RCC 7860 (cell line): ENCODE measurements around the gene TLCD3B.

ENCODE experiments used
- DNase-seq: peaks from one replicate; pipeline ENCODE4 v3.0.0-alpha.2; 2015; ENCODE audit warnings: low spot score
- FAIRE-seq: peaks from 2 replicates; lab custom pipeline; 2012; peaks lifted over from hg19 to GRCh38; lab: Jason Lieb, UNC

The TLCD3B gene

DNA sequence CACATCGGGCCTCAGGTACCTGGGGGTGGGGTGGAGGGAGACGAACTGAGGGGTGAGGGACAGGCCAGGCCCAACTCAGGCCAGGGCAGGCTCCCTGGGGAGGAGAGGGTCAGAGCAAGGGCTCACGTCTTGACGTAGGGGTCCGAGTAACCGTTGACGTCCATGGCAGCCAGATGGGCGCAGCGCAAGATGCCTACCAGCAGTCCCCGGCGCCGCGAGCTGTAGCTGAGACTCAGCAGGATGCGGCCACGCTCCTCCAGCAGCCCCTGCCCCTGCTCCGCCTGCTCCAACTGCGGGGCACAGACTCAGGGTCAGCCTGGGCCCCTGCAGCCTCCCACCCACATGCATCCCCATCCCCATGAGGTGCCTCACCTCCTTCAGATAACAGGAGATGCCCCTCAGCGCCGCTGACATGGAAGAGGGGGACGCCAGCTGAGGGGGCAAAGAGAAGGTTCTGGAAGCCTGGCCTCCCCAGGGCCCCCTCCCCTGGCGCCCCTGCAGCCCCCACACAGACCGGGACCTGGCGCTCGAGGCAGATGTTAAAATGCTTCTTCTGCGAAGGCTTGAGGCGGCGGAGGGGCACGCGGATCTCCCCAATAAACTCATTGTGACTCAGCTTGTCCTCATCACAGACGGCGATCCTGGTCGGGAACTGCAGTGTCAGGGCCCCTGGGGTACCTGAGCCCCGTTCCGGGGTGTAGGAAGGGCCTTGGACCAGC, 24.3 kb downstream of the TLCD3B start:
- no peak for DNase-seq
- no peak for FAIRE-seq

DNA sequence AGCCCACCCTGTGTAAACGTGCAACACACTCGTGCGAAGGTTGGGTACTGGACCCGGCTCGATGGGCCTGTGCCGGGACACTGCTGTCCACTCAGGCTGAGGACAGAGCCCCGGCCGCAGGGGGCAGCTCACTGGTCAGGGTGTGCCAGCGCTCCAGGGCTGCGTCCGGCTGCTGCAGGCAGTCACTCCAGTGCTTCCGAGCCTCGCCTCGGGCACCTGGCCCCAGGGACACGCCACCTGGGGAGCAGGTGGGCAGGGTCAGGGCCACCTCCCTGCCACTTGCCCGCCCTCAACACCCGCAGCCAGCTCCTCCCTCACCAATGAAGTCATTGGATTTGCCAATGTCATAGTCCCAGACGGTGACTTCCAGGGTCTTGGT, 25.0 kb downstream of the TLCD3B start:
- DNase-seq = no peak
- FAIRE-seq = no peak

DNA sequence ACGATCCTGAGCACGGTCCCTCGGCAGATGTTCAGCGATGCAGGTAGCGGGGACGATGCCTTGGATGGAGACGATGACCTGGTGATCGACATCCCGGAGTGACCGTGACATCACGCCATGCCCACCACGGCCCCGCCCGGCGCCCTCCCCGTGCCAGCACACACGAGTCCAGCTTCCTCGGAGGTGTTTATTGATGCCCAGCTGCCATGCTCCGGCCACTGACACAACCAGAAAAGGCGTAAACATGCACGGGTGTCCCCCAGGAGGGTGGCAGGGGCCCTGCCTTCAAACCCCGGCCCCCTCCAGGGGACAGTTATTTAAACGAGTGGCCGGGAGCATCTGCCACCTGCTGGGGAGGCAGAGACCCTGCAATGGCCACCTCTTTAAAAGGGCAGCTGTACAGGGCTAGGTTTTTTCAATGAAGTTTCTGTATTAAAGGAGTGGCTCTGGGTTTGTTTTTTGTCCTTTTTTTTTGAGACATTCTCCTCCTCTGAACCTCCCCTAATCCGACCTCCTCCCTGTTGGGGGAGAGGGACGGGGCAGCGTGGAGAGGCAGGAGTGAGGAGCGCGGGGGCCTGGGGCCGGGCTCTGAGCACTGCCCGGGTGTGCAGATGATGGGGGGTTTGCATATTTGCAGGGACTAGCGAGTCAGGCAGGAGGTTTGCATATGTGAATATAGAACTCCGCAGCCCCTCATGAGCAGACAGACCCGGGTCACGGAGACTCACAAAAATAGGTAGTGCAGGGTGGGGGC, 25.6 kb downstream of the TLCD3B start:
- FAIRE-seq = no peak
- peak; percentile 13 for DNase-seq

DNA sequence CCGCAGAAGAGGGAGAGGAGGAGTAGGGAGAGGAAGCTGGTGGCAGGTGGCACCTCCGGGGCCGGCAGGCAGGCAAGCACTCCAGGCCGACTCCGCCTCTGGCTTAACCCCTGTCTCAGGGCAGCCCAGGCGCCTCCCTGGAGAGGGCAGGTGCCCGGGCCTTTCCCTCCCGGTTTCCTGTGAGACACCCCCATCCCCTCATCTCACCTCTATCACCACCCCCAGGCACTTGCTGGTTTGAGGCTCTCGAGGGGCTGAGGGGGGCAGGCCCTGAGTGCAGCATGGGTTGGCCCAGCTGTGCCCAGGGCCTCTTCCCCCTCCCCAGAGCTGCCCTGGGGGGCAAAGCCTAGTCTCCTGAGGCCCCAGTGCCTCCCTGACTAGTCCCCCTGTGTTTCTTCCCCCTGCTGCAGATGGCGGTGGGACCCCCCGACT, 26.2 kb downstream of the TLCD3B start:
- no peak for FAIRE-seq
- DNase-seq = no peak

DNA sequence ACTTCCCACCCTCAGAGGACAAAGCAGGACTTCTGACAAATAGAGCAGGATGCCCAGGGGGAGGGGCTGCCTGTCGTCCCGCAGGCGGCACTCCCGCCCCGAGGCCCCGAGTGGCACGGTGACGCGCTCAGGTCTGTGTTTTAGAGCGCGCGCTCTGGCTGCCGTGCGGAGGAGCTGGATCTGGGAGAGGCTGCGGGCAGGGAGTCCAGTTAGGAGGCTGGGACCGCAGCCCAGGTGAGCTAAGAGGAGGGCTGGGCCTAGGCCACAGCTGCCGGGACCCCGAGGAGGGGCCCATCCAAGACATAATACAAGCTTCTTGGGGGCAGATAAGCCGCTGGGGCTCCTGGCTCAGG, 26.7 kb downstream of the TLCD3B start:
- FAIRE-seq (no peak), DNase-seq (no peak)

DNA sequence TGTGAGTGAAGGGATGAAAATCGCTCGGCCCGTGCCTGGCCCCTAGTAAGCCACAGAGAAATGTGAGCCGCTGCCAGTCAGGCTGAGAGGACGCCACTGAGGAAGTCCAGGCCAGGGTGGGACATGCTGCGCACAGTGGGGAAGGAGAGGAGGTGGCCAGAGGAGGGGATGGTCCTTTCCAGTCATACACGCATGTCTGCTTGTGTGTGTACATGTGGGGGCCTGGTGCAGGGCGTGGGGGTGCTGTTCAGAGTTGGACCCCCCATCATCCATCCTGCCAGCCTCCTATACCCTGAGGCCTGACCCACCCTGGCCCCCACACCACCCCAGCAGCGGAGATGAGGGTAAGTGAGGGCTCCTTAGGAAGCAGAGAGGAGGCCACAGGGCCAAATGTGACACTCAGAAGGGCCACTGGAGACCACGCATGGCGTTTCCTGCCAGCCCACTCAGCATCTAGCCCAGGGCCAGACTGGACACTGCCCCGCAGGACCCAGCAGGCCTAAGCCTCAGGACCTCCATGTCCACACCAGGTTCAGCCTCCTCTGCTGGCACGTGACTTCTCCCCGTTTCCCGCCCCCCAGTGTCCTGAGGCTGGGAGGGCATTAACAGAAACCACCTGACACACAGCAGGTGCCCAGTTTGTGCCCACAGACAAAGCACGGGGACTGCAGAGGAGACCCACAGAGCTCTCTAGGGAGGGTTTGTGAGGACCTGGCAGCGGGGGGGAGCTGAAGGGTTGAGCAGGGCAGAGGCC, 27.2 kb downstream of the TLCD3B start:
- FAIRE-seq (no peak), DNase-seq (no peak)

DNA sequence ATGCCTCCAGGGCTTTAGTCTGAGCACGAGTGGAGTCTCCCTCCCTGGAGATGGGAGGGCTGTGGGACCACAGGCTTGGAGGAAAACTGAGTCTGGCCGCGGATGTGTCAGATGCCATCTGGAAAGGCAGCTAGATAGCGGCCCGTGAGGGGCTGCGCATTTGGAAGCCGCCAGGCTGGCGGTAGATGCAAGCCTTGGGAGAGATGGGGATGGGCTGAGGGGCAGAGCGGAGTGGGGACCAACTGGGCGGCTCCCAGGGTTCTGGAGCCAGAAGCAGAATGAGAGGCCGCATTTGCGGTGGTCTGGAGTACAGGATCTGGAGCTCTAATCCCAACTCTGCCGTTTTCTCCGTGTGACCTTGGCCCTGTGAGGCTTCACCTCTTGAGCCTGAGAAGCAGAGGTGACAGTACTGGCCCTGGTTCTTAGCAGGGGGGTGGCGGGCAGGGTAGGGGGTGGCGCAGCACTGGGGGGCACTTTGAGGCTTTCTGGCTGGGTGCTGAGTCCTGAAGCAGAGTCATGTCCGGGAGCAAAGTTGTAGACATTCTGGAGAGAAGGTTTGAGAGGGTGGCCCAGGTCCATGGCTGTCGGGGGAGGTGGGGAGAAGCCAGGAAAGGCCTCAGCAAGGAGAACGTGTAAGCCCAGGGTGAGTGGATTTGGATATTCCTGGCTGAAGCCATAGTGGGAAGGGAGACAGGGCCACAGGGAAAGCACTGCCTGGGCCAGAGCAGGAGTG, 28.3 kb downstream of the TLCD3B start:
- FAIRE-seq = no peak
- DNase-seq = no peak

DNA sequence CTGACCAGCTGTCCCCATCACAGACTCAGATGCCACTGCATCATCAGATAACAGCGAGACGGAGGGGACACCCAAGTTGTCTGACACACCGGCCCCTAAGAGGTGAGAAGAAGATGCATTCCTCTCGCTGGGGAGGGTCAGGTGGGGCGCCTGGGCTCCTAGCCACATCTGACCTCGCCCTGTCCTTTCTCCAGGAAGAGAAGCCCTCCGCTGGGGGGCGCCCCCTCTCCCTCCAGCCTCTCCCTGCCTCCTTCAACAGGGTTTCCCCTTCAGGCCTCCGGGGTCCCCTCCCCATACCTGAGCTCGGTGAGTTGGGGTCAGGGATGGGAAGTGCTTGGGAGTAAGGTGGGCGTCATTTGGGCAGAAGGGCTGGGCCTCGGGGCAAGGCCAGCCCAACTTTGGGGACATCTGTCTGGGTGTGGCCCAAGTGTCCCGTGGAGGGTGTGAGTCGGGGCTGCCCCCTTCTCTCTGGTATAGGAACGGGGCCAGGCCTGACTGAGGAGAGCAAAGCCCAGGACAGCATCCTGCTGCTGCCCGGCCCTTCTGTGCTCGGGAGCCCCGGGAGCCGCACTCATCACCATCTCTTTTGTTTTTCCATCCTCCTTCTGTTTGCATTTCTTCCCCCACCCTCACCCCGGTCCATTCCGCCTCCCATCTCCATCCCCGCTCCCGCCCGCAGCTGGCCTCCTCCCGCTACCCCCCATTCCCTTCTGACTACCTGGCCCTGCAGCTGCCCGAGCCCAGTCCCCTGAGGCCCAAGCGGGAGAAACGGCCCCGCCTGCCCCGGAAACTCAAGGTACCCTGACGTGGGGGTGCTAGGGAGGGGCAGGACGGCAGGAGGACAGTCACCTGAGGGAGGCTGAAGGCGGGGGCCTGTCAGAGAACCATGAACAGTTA, 30.1 kb downstream of the TLCD3B start:
- no peak for FAIRE-seq

DNA sequence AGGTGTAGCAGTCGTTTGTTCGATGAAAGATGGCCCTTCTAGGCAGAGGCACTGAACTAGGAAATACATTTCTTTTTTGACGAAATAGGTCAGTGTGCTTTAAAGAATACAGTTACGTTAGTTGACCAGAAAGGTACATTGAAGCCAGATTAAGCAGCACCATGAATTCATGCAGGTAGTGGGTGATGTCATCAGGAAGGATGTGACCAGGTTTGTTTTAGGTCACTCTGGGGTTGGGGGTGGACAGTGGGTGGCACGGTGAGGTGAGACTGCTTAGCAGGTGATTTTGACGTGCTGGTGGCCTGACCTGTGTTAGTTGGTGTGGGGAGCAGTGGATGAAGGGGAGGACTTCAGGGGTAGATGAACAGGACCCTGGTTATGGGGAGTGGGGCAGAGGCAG, 31.5 kb downstream of the TLCD3B start:
- FAIRE-seq (no peak), DNase-seq (no peak)

More for the DNA sequence above, 30.1 kb downstream of the TLCD3B start:
- no peak for DNase-seq

DNA sequence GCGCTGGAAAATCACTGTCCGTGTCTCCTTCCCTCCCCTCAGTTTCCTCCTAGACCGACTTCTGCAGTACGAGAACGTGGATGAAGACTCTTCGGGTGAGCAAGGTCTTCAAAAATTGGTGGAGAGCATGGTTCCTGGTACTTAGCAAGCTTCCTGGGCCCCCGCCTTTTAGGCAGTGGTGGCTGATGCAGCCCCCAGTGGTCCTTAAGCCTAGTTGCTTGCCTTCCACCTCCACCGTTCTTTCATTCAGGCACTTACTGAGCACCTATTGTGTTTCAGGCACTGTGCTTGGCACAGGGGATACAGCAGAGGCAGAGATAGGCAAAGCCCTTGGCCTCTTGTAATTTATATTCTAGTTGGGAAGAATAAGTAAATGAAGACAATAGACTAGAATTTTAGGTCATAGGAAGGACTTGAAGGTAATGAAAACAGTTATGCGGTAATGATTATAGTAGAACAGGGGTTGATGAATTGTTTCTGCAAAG, 34.3 kb downstream of the TLCD3B start:
- FAIRE-seq (no peak), DNase-seq (no peak)

DNA sequence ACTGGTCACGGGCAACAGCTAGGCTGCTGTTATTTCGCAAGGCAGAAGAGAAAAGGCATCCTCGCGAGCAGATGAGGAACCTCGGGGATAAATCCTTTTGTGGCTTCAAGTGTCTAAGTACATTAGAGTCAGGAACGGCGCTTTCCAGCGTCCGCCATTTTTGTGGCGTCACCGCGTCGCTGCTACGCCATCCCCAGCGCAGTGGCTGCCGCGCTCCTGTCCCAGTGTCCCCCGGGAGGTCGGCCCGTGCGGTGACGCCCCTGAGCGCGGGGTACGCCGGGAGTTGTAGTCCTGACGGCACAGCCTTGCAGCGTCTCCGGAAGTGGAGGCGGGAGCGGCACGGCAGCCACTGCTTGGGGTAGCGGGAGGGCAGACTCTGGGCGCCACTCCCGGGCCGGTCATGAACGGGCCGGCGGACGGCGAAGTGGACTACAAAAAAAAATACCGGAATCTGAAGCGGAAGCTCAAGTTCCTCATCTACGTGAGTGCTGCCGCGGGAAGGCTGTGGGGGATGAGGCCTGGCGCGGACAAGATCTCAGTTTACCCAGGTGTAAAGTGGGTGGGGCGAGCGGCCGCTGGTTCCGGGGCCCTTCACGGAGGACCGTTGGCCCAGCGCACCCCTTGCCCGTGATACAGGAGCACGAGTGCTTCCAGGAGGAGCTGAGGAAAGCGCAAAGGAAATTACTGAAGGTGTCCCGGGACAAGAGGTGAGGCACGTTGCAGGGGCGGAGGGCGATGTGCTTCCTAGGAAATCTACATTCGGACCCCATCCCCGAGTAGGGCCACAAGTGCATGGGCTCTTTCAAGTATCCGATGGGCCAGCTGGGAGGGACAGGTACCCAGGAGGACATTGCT, 34.9 kb downstream of the TLCD3B start, which contains the start of gene INO80E:
Gene INO80E (plus strand): TSS at position 331 of the 855 bp plus-strand sequence. CDS start 70 bp downstream, at position 401.
- DNase-seq (peak; percentile 90), FAIRE-seq (peak; percentile 51)

DNA sequence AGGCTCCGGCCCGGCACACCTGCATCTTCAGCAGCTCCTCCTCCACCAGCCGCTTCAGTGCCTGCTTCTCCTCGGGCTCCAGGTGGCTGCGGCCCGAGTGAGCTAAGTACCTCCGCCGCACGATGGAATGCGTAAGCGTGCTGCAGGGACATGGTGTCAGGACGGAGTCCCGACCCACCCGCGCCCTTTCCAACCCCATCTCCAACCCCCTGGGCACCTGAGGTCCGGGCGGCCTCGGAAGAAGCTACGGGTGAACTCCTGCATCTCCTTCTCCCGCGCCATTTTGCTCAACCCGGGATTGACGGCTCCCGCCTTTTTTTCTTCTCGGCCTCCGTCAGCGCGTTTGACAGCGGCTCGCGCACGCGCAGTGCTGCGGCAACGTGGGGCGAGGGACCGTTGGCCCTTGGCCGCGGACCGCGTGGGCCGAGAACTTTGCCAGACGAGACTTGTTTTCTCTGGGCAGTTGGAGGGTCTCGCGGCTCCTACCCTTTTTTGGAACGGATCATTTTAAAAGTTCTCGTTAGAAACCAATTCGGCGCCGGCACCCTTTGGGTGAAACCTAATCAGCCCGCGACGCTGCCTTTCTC, 35.7 kb downstream of the TLCD3B start, which contains the start of gene HIRIP3:
Gene HIRIP3 (minus strand): TSS at position 294 of the 587 bp plus-strand sequence. CDS start 12 bp downstream, at position 282.
- DNase-seq (peak; percentile 69), FAIRE-seq (no peak)

DNA sequence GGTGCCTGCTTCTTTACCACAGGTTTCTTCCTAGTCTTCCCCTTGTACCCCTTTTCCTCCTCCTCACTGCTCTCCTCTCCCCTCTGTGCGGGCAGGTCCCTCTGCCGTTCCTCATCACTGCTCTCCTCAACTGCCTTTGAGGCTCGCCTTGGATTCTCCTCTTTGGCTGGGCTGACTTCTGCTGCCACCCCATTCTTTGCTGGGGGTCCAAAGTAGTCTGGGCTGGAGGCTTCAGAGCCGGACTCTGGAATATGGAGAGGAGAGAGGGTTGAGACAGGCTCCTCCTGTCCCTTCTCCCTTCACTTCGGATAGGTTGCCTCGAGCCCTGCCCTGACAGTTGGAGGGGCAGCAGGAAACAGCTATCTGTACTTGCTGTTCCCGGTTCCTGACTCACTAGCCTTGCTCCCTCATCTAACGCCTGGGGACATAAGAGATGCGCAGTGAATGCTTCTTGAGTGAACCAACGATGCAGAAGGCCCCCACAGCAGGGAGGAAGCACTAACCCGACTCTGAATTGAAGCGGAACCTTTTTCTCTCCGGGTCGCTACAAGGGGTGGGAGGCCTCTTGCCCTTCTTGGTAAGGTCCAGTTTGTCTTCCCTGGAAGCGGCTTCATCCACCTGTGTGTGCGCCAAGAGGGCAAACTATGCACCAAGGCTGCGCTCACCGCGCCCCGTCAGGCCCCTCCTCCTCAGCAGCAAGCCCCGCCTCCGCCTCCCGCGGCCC, 36.3 kb downstream of the TLCD3B start:
- DNase-seq = peak; percentile 17
- no peak for FAIRE-seq

DNA sequence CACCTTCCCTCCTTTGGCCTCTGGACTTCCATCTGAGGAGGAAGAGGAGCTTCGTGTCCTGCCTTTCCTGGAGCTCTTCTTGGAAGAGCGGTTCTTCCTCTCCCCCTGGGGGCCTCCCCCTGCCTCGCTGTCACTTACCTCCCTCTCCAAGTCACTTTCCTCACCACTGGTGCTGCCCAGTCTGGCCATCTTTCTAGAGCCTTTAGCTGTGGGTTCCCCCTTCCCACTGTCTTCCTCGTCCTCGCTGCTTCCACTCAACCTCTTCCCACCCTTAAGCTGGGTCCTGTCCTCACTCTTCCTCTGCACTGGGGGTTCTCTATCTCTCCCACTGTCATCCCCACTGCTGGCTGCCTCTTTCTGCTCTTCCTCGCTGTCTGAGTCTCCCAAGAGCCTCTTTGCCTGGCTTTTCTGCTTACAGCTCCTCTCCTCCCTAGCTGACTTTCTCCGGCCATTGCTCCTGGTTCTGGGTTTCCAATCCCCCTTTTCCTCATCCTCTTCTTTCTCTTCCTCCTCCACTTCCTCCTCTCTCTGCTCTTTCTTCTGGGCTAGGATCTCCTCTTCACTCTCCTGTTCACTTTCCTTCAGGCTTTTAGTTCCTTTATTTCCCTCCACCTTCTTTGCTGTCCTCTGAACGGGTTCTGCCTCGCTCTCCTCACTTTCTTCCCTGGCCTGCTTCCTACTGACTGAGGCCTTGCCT, 37.0 kb downstream of the TLCD3B start:
- no peak for DNase-seq
- no peak for FAIRE-seq

DNA sequence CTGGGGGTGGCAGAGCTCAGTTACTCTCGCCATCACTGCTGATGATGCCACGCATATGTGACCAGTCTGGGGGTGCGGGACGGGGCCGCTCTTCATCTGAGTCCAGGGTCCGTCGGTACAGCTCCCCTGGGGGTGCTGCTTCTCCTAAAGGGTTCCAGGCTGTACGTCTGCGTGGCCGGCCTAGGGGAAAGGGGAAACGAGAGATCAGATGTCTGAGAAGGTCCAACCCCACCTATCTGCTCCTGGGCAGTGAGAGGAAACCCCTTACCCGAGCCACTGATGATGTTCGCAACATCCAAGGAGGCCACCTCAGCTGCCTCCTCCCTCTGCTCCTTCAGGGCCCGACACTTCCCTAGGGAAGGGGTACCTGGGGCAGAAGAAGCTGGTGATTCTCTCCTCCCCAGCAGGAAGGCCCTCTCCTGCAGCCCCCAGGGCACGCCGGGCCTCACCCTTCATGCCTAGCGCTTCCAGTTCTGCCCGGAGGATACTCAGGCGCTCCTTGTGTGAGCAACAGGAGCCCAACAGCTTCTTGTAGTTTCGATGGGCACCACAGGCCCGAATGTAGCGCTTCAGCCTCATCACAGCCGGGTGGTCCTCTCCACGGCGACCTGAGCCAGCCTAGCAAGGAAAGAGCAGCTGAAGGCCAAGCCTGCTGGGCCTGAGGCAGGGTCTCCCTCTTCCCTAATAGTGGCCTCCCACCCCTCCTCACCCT, 37.7 kb downstream of the TLCD3B start:
- DNase-seq (no peak), FAIRE-seq (no peak)

DNA sequence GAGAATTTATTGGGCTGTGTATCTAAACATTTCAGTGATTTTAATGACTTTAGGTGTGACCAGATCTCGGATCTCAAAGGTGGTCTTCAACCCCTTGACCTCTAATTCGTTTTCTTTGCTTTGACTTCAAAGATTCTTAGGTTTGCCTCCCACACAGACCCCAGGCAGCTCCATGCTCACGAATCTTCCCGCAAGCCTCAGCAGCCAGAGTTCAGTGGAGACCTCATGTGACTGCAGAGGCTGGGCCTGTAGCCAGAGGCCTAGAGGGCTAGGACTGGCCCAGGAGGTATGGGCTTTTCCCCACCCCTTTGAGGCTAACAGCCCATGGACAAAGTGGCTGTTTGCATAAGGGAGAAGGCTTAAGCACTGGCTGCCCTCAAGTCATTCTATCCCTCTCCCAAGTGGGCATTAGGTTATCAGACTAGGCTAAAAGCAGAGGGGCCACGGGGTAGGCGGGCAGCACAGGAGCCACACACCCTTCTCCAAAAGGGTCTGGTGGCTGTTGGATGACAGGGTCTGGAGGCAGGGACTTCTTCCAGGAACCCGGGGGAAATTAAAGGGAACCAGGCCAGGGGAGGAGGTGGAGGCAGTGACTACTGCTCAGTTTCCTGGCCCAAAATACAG, 38.6 kb downstream of the TLCD3B start:
- FAIRE-seq (no peak), DNase-seq (no peak)
